HEK293 (cell line): ENCODE measurements around the gene CCNY.

ENCODE experiments used
- ATF2 ChIP-seq: fragments of 450-650 bp; formaldehyde crosslinking; IDR thresholded peaks from 2 replicates; pipeline ENCODE4 v1.5.1; 2016; ENCODE audit warnings: missing biosample characterization, missing genetic modification characterization, low read depth
- SP2 ChIP-seq: fragments of 450-650 bp; formaldehyde crosslinking; IDR thresholded peaks from 2 replicates; pipeline ENCODE4 v1.5.1; 2016; ENCODE audit warnings: missing biosample characterization, missing genetic modification characterization
- YY2 ChIP-seq: fragments of 450-650 bp; formaldehyde crosslinking; IDR thresholded peaks from 2 replicates; pipeline ENCODE4 v1.5.1; 2016; ENCODE audit warnings: missing biosample characterization, missing genetic modification characterization
- ZFP69B ChIP-seq: fragments of 450-650 bp; formaldehyde crosslinking; IDR thresholded peaks from 2 replicates; pipeline ENCODE4 v1.5.1; 2016; ENCODE audit warnings: missing biosample characterization, missing genetic modification characterization
- ZNF366 ChIP-seq: fragments of 450-650 bp; formaldehyde crosslinking; conservative IDR thresholded peaks from 2 replicates; pipeline ENCODE4 v1.5.1; 2016; ENCODE audit warnings: missing biosample characterization, missing genetic modification characterization
- ZNF596 ChIP-seq: fragments of 450-650 bp; IDR thresholded peaks from 2 replicates; pipeline ENCODE4 v1.5.0; 2018; ENCODE audit warnings: missing biosample characterization, mild to moderate bottlenecking, missing genetic modification characterization, moderate library complexity
- ZNF677 ChIP-seq: fragments of 450-650 bp; IDR thresholded peaks from 2 replicates; pipeline ENCODE4 v1.5.0; 2018; ENCODE audit warnings: missing biosample characterization, mild to moderate bottlenecking, missing genetic modification characterization, moderate library complexity
- TF ChIP-seq, protein P1 (sequence below): fragments of 450-650 bp; formaldehyde crosslinking; IDR thresholded peaks from 2 replicates; pipeline ENCODE4 v1.5.1; 2016; ENCODE audit warnings: missing biosample characterization, missing genetic modification characterization

DNA sequence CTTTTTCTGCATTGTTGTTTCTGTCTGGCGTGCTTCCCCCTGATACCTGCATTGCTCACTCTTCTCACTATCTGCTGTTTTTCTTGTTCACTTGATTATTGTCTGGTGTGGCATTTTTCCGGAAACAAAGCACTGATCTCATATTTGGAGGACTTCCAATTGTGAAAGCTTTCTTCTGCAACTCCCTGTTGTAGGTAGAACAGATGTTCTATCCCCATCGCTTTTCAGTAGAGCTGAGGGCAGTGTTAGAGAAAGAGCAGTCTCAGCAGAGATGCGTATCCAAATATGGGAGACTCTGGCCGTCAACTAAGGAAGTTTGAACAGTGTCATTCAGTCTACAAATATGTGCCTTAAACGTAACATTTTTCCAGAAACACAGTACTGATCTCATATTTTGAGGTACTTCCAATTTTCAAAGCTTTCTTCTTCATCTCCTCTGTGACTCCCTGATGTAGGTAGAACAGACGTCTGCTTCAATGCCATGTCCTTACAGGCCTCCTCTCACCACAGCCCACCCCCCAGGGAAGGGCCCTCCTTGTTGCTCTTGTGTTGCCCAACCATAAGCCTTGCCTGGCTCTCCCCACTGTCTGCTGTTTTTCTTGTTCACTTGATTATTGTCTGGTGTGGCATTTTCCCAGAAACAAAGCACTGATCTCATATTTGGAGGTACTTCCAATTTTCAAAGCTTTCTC, 241.8 kb downstream of the CCNY start:
- TF ChIP-seq ZNF366 = no peak
- TF ChIP-seq, protein P1, sequence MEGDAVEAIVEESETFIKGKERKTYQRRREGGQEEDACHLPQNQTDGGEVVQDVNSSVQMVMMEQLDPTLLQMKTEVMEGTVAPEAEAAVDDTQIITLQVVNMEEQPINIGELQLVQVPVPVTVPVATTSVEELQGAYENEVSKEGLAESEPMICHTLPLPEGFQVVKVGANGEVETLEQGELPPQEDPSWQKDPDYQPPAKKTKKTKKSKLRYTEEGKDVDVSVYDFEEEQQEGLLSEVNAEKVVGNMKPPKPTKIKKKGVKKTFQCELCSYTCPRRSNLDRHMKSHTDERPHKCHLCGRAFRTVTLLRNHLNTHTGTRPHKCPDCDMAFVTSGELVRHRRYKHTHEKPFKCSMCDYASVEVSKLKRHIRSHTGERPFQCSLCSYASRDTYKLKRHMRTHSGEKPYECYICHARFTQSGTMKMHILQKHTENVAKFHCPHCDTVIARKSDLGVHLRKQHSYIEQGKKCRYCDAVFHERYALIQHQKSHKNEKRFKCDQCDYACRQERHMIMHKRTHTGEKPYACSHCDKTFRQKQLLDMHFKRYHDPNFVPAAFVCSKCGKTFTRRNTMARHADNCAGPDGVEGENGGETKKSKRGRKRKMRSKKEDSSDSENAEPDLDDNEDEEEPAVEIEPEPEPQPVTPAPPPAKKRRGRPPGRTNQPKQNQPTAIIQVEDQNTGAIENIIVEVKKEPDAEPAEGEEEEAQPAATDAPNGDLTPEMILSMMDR = no peak
- no peak for TF ChIP-seq ZNF677
- TF ChIP-seq ATF2 = no peak
- TF ChIP-seq ZFP69B = no peak
- TF ChIP-seq ZNF596 = no peak
- no peak for TF ChIP-seq YY2 (tag by site-specific recombination)
- TF ChIP-seq SP2 (tag by site-specific recombination) = no peak
